Natural killer cell treated with Interleukin-12 subunit alpha and Interleukin-12 subunit beta and Interleukin-15 and Interleukin-18, amount 100 ng/mL, for 72 hours (primary cell): ENCODE results near the gene WDR20. TPM values are rescaled to one million over a fixed set of nuclear protein-coding genes. Genes with fewer than 3 reads are reported as not detected.
"Not testable (repeated sequence)": the region's sequence is repeated elsewhere in the genome, so short reads cannot be mapped to it uniquely, and the experiment has no call there.

Experiments used
- ATAC-seq, 2 donors: fragments of 150-1000 bp; cut with Tn5 transposase in 1 of 2; sonication (Bioruptor Pico), chemical (Tn5 transposase) in 1 of 2; 2 replicates each; pipeline ENCODE4 v1.10.0; 2021
- DNase-seq: peaks from one replicate; pipeline ENCODE4 v3.0.0; 2022; ENCODE audit warnings: low spot score
- H3K27ac Mint-ChIP-seq, 2 donors: 1 replicate in 1 of 2; 2 replicates in 1 of 2; pipeline ENCODE4 v1.8.0; 2022; ENCODE audit warnings: mixed read lengths in 2 of 2, mild to moderate bottlenecking in 1 of 2, moderate library complexity in 1 of 2
- H3K27me3 Mint-ChIP-seq, 2 donors: 1 replicate in 1 of 2; 2 replicates in 1 of 2; pipeline ENCODE4 v1.8.0; 2022; ENCODE audit warnings: mixed read lengths in 2 of 2
- H3K36me3 Mint-ChIP-seq: one replicate; pipeline ENCODE4 v1.8.0; 2022; ENCODE audit warnings: mixed read lengths
- H3K4me1 Mint-ChIP-seq, 2 donors: 1 replicate in 1 of 2; 2 replicates in 1 of 2; pipeline ENCODE4 v1.8.0; 2022; ENCODE audit warnings: low read depth in 2 of 2, mixed read lengths in 2 of 2, mild to moderate bottlenecking in 1 of 2
- H3K4me3 Mint-ChIP-seq: one replicate; pipeline ENCODE4 v1.8.0; 2022; ENCODE audit warnings: mixed read lengths
- H3K9me3 Mint-ChIP-seq: 2 replicates; pipeline ENCODE4 v1.8.0; 2022; ENCODE audit warnings: mixed read lengths
- total RNA-seq, 2 donors: library from RNA; stranded (reverse); gene quantifications; one replicate each; pipeline ENCODE4 v1.2.3, GENCODE V29; 2022

The WDR20 gene
- total RNA-seq, 2 donors from 2014 or later: 44.9 to 59.3 TPM

DNA sequence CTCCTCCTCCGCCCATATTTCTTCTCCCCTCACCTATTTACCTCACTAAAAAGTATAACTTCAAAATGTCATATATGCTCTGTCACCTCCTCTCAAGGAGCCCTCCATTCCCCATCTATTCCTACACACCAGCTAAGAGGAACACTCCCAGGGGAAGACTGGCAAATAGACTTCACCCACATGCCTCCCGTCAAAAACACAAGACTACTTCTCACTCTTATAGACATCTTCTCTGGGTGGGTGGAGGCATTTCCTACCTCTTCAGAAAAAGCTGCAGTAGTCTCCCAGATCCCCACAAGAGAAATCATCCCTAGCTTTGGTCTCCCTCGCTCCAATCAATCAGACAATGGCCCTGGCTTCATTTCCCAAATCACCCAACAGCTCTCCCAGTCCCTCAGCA, 99.1 kb downstream of the WDR20 start:
- H3K36me3 Mint-ChIP-seq: no peaks in the 10 kb centered on the region
- H3K4me3 Mint-ChIP-seq: no peak overlapping the region
- no peaks in the 10 kb centered on the region for H3K9me3 Mint-ChIP-seq

DNA sequence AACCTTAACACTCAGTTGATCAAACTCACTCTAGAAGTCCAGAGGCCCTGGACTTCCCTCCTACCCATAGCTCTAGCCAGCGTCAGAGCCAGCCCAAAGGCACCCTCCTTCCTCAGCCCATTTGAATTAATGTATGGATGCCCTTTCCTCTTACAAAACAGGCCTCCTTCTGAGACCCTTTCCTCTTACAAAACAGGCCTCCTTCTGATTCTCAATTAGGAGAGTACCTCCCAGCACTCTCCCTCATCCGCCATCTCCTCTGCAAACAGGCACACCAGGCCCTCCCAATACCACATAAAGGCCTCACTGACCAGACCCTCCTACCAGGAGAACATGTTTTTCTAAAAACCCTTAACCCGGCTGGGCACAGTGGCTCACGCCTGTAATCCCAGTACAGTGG, 99.5 kb downstream of the WDR20 start:
- H3K4me1 Mint-ChIP-seq: no peaks in the 10 kb centered on the region
- DNase-seq (peak; percentile 37), ATAC-seq (no peak)
- H3K36me3 Mint-ChIP-seq: no peaks in the 10 kb centered on the region
- no peak overlapping the region for H3K4me3 Mint-ChIP-seq
- no peak overlapping the region for H3K27ac Mint-ChIP-seq
- peaks cover 0 to 3% of the 10 kb centered on the region in 2 donors for H3K27me3 Mint-ChIP-seq
- no peaks in the 10 kb centered on the region for H3K9me3 Mint-ChIP-seq

More for the DNA sequence above, 99.1 kb downstream of the WDR20 start:
- ATAC-seq: no peak
- no peaks in the 10 kb centered on the region for H3K4me1 Mint-ChIP-seq
- H3K27ac Mint-ChIP-seq: no peak overlapping the region
- peaks cover 0 to 3% of the 10 kb centered on the region in 2 donors for H3K27me3 Mint-ChIP-seq
- DNase-seq: no peak

DNA sequence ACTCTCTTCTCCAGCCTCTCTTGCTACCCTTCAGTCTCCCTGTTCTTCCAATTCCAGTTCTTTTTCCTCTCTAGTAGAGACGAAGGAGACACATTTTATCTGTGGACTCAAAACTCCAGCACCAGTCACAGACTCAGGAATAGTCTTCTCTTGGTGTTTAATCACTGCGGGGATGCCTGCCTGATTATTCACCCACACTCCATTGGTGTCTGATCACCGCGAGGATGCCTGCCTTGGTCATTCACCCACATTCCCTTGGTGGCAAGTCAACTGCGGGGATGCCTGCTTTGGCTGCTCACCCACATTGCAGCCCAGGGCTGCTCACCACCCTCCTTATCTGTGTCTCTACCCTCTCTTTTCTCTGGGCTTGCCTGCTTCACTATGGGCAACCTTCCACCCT, 100.8 kb downstream of the WDR20 start:
- H3K9me3 Mint-ChIP-seq, H3K27me3 Mint-ChIP-seq, H3K36me3 Mint-ChIP-seq, H3K4me1 Mint-ChIP-seq, ATAC-seq, H3K27ac Mint-ChIP-seq, H3K4me3 Mint-ChIP-seq: not testable (repeated sequence)
- peak; percentile 5 for DNase-seq

DNA sequence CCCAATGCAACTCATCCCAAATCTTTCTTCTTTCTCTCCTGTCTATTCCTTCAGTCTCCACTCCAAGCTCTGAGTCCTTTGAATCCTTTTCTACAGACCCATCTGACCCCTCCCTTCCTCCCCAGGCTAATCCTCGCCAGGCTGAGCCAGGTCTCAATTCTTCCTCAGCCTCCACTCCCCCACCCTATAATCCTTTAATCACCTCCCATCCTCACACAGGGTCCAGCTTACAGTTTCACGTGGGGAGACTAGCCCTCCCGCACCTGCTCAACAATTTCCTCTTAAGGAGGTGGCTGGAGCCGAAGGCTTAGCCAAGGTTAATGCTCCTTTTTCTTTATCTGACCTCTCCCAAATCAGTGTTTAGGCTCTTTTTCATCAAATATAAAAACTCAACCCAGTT, 101.5 kb downstream of the WDR20 start:
- no peak overlapping the region for H3K27ac Mint-ChIP-seq
- H3K4me1 Mint-ChIP-seq: no peaks in the 10 kb centered on the region
- no peak overlapping the region for H3K4me3 Mint-ChIP-seq

DNA sequence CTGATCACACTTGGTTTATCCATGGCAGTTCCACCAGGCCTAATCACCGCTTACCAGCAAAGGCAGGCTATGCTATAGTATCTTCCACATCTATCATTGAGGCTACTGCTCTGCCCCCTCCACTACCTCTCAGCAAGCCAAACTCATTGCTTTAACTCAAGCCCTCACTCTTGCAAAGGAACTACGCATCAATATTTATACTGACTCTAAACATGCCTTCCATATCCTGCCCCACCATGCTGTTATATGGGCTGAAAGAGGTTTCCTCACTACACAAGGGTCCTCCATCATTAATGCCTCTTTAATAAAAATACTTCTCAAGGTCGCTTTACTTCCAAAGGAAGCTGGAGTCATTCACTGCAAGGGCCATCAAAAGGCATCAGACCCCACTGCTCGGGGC, 104.1 kb downstream of the WDR20 start:
- ATAC-seq, H3K27me3 Mint-ChIP-seq, H3K9me3 Mint-ChIP-seq, H3K4me1 Mint-ChIP-seq, H3K4me3 Mint-ChIP-seq, H3K36me3 Mint-ChIP-seq, H3K27ac Mint-ChIP-seq, DNase-seq: not testable (repeated sequence)

More for the DNA sequence above, 101.5 kb downstream of the WDR20 start:
- no peaks in the 10 kb centered on the region for H3K9me3 Mint-ChIP-seq
- no peak for ATAC-seq
- H3K36me3 Mint-ChIP-seq: no peaks in the 10 kb centered on the region
- peaks cover 0 to 3% of the 10 kb centered on the region in 2 donors for H3K27me3 Mint-ChIP-seq
- DNase-seq: peak; percentile 44

DNA sequence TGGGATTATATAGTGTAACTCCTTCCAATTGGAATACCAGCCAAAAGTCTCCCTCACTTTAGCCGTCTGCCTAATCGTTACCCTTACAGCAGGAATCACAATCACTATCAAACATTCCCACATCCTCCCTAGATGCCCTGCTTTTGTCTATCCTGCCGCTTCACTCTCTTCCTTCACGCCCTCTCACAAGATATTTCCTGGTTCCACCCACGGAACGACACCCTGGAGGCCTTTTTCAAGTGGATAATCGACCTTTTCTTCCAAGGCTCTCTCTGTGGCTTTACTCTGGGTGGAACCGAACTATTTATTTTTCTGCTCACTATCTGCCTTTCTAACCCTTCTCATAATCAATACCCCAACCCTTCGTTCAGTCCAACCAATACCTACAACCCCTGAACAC, 106.4 kb downstream of the WDR20 start:
- Mint-ChIP-seq H3K27me3 (peaks cover 0 to 4% of the 10 kb centered on the region in 2 donors), H3K9me3 (no peaks in the 10 kb centered on the region), H3K27ac (no peak overlapping the region), H3K4me3 (no peak overlapping the region), H3K36me3 (no peaks in the 10 kb centered on the region), H3K4me1 (no peaks in the 10 kb centered on the region)
- DNase-seq (no peak), ATAC-seq (no peak)

DNA sequence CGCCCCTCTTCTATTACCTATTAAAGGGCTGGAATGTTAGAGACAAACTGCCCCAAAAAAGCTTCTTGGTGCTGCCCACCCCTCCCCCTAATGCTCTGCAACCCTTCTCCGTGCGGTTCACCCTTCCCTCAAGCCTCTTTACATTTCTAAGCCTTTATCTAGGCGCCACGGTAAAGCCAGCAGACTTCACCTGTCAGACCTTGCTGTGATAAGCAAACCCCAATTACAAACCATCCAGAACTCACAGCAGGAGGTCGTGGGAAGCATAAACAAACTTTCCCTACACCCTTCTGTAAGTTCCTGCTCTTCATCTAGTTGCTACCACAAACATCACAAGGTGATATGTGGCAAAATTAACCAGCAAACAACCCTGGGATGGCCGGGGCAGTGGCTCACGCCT, 108.4 kb downstream of the WDR20 start:
- Mint-ChIP-seq H3K9me3 (no peaks in the 10 kb centered on the region), H3K4me1 (no peaks in the 10 kb centered on the region), H3K36me3 (no peaks in the 10 kb centered on the region), H3K4me3 (no peak overlapping the region), H3K27ac (no peak overlapping the region), H3K27me3 (peaks cover 0 to 4% of the 10 kb centered on the region in 2 donors)
- ATAC-seq (no peak), DNase-seq (no peak)

DNA sequence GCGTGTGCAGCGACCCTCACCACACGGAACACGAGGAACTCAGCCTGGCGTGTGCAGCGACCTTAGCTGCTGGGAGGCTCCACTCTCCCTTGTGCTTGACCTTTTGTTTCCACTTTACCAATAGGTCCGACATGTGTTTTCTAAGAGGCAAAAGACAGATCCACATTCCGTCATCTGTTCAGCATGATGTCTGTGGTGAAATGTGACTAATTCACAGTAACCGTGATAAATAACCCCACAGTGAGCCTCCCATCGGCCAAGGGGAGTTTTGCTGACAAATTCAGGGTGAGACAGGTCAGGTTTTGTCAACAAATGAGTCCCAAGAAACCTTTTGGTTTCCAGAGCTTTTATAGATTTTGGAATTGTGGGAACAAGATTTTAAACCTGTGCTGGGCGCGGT, 109.3 kb downstream of the WDR20 start:
- H3K4me3 Mint-ChIP-seq: no peak overlapping the region
- H3K36me3 Mint-ChIP-seq: no peaks in the 10 kb centered on the region
- ATAC-seq: no peak
- no peaks in the 10 kb centered on the region for H3K9me3 Mint-ChIP-seq
- no peaks in the 10 kb centered on the region for H3K4me1 Mint-ChIP-seq
- no peak overlapping the region for H3K27ac Mint-ChIP-seq
- no peak for DNase-seq
- peaks cover 0 to 4% of the 10 kb centered on the region in 2 donors for H3K27me3 Mint-ChIP-seq

DNA sequence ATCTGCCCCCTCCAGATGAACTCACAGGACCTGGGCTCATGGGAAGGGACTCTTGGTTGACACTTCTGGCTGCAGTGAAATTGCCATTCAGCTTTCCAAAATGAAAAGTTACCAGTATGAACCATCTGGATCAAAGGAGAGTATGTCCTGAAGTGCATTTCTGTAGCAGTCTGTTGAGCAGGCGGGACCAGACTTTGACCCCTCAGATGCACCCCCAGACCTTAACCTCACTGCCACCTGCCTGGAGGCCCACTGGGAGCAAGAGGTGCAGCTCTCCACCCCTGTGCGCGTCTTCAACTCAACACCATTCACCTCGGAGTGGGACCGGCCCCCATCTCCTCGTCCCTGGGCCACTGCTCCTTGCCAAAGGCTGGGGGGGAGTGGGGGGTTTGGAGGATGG, 110.3 kb downstream of the WDR20 start:
- H3K27ac Mint-ChIP-seq: no peak overlapping the region
- no peaks in the 10 kb centered on the region for H3K9me3 Mint-ChIP-seq
- H3K36me3 Mint-ChIP-seq: no peaks in the 10 kb centered on the region
- peaks cover 0 to 4% of the 10 kb centered on the region in 2 donors for H3K27me3 Mint-ChIP-seq
- ATAC-seq: no peak
- H3K4me3 Mint-ChIP-seq: no peak overlapping the region
- DNase-seq: no peak
- no peaks in the 10 kb centered on the region for H3K4me1 Mint-ChIP-seq

DNA sequence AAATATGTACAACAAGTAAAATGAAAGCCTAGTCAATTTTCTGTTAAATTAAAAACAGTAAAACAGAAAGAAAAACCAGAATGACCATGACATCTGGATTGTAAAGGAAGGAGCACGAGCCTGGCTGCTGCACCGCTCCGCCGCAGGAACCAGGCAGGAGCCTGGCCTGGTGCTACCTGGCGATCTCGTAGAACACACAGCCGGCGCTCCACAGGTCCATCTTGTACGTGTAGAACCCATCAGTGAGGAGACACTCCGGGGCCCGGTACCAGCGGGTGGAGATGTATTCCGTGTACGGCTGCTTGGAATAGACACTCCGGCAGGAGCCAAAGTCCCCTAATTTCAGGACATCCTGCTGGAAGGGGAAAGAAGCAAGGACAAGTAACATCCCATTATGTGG, 110.9 kb downstream of the WDR20 start:
- no peaks in the 10 kb centered on the region for H3K9me3 Mint-ChIP-seq
- no peaks in the 10 kb centered on the region for H3K36me3 Mint-ChIP-seq
- H3K27me3 Mint-ChIP-seq: peaks cover 0 to 4% of the 10 kb centered on the region in 2 donors
- no peak overlapping the region for H3K27ac Mint-ChIP-seq
- no peak for ATAC-seq
- no peak for DNase-seq
- H3K4me3 Mint-ChIP-seq: no peak overlapping the region
- no peaks in the 10 kb centered on the region for H3K4me1 Mint-ChIP-seq

DNA sequence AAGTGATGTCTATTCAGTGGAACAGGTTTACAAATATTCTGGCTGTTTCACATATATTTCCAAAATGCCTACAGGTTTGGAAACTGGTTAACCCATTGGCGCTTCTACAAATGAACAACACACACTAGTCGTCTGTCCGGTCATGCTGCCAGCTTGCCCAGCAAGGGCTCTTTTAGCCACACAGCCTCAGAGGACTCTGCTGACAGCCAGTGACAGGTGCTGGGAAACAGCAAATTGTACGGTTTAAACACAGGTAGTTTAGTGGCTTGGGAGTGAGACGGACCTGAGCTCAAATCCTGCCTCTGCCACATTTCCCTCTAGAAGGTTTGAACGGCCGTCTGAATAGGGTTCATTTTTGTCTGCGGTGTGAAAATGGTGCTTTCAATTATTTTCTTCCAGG, 111.5 kb downstream of the WDR20 start:
- Mint-ChIP-seq H3K36me3 (no peaks in the 10 kb centered on the region), H3K4me3 (no peak overlapping the region), H3K27ac (no peak overlapping the region), H3K4me1 (no peaks in the 10 kb centered on the region), H3K27me3 (peaks cover 0 to 4% of the 10 kb centered on the region in 2 donors), H3K9me3 (no peaks in the 10 kb centered on the region)
- DNase-seq (no peak), ATAC-seq (no peak)

DNA sequence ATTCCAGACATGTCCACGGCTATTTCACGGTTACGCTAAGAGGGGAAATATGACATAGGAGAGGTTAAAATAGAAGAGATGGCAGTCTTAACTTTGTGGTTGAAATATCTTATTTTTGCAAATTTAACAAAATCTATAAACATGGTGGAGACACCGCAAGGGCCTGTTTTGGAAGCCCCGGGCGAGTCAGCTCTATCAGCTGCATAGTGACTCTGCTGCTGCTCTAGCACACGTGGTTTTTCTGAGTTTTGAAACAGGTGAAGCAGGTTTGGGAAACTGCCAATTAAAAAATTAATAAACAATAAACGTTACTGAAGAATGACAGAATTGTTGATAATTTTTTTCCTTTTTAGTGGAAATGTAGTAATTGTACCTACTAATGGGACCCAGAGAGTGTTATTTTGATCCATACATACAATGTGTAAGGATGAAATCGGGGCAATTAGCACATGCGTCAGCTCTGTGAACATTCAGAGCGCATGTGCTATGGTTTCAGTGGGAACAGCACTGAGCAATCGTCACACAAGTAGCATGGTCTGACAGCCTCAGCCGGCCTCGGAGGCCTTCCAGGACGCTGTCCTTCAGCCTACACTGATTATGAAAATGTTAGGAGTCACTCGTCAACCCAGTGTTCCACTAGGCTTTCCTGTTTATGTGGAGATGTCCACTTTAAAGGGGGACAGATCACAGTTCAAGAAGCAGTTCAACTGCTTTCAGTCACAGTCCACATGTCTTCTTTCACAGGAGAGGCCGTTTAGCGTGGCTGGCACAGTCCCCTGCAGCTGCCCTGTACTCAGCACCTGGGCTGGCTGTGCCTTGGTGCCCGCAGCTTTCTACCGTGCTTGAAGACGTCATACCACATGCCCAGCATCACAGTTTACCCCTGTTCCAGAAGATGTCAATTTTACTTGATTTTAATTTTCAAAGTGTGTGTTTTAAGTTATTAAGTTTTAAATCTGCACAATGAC, 113.4 kb downstream of the WDR20 start:
- H3K4me3 Mint-ChIP-seq: no peak overlapping the region
- DNase-seq (no peak), ATAC-seq (no peak)
- H3K36me3 Mint-ChIP-seq: no peaks in the 10 kb centered on the region
- H3K4me1 Mint-ChIP-seq: no peaks in the 10 kb centered on the region
- no peak overlapping the region for H3K27ac Mint-ChIP-seq
- H3K27me3 Mint-ChIP-seq: peaks cover 0 to 4% of the 10 kb centered on the region in 2 donors
- H3K9me3 Mint-ChIP-seq: no peaks in the 10 kb centered on the region

DNA sequence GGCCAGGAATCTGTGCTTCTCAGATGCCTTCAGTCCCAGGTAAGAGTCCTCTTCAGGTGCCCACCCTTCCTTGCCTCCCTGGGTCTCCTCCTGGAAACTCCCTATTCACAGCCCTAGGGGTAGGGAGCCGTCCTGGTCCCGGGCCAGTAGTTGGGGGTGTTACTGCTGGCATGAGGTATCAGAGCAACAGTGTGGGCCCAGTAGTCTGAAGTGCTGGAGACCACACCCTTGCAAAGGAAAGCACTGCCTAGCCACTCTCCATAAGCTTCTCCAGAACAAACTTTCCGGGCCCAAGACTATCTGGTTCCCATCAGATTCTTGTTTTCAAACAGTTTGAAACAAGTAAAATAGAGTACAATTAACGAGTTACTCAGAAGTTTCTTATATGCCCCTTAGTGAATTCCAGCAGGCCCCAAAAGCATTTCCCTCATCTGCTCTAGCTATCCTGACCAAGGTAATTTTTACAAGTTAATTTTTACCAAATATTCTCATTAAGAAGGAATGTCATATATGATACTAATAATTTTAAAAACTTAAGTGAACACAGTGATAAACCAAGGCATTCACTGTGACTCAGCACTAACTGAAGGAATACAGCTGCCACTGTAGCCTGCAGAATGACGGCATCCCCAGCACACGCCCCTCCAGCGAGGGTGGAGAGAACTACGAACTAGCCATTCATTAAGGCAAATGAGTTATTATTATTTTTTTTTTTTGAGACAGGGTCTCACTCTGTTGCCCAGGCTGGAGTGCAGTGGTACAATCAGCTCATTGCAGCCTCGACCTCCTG, 115.9 kb downstream of the WDR20 start:
- H3K4me3 Mint-ChIP-seq: no peak overlapping the region
- no peaks in the 10 kb centered on the region for H3K4me1 Mint-ChIP-seq
- no peaks in the 10 kb centered on the region for H3K9me3 Mint-ChIP-seq
- H3K27me3 Mint-ChIP-seq: no peaks in the 10 kb centered on the region
- no peak overlapping the region for H3K27ac Mint-ChIP-seq
- no peaks in the 10 kb centered on the region for H3K36me3 Mint-ChIP-seq
- ATAC-seq (no peak), DNase-seq (no peak)

DNA sequence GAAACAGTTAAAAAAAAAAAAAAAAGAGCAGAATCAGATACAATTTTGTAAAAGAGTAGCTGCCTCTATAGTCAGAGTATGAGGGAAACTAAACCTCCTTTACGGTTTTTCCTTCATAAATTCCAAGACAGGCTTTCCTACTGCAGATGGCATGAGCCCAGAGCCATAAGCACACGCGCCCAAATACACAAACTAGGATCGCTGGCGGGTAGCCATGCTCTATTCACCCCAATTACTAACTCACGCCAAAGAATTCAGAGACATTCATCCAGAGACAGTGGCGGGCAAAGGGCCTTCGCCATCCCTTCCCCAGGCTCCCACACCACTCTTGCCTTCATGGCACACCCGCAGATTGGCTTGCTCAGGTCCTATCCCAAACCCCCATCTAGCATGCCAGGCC, 117.0 kb downstream of the WDR20 start:
- no peaks in the 10 kb centered on the region for H3K36me3 Mint-ChIP-seq
- H3K27ac Mint-ChIP-seq: no peak overlapping the region
- H3K4me1 Mint-ChIP-seq: no peaks in the 10 kb centered on the region
- H3K4me3 Mint-ChIP-seq: no peak overlapping the region
- H3K9me3 Mint-ChIP-seq: no peaks in the 10 kb centered on the region
- ATAC-seq (no peak), DNase-seq (no peak)
- no peaks in the 10 kb centered on the region for H3K27me3 Mint-ChIP-seq
